Esophagus squamous epithelium (tissue), 4 donors: ENCODE results near the gene NOL9.

ENCODE experiments used
- POLR2A ChIP-seq, 4 donors: fragments of 450-650 bp; IDR thresholded peaks; one replicate each; pipeline ENCODE4 v1.6.1; 2017; ENCODE audit warnings: antibody characterized with exemption in 4 of 4, mild to moderate bottlenecking in 4 of 4, moderate library complexity in 3 of 4
- TF ChIP-seq, protein P1 (sequence below), 6 experiments: fragments of 450-650 bp in 4 of 6; fragments of 200-600 bp in 2 of 6; sonication (generic) in 2 of 6; IDR thresholded peaks; one replicate each; pipeline ENCODE4 v1.5.1; 2016 to 2019; ENCODE audit warnings: antibody characterized with exemption in 6 of 6, mild to moderate bottlenecking in 4 of 6, moderate library complexity in 4 of 6

DNA sequence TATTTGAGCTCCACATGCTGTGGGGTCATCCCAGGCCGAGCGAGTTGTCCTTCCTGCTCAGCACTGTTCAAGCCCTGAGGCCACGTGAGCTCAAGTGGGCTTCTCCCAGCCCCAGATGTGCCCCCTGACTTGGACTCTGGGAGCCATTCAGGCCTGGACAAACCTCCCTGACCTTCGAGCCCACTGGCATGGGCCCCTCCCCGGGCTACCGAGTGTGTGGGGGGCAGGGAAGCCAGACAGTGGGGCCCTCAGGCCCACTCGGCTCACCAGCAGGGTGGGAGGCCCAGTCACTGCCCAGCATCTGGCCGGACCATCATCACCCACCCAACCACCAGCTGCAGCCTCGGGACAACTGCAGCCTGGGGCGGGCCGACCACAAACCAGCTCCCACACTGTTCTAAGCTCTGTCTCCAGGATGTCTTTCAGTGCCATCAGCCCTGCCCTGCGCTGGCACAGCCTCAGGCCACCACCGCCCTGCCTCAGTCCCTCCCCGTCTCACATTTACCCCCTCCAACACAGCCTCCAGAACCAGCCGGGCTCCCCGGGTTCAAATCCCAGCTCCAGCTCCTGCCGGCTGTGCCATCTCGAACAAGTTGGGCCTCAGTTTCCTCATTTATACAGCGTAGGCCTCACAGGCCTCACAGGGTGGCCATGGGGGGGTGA is 41.9 kb downstream of the NOL9 start:
- TF ChIP-seq, protein P1, sequence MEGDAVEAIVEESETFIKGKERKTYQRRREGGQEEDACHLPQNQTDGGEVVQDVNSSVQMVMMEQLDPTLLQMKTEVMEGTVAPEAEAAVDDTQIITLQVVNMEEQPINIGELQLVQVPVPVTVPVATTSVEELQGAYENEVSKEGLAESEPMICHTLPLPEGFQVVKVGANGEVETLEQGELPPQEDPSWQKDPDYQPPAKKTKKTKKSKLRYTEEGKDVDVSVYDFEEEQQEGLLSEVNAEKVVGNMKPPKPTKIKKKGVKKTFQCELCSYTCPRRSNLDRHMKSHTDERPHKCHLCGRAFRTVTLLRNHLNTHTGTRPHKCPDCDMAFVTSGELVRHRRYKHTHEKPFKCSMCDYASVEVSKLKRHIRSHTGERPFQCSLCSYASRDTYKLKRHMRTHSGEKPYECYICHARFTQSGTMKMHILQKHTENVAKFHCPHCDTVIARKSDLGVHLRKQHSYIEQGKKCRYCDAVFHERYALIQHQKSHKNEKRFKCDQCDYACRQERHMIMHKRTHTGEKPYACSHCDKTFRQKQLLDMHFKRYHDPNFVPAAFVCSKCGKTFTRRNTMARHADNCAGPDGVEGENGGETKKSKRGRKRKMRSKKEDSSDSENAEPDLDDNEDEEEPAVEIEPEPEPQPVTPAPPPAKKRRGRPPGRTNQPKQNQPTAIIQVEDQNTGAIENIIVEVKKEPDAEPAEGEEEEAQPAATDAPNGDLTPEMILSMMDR (IDR thresholded peaks at IDR 0.05): no peak
- TF ChIP-seq POLR2A (IDR thresholded peaks at IDR 0.05): no peak
